Endothelial cell of umbilical vein (primary cell): ENCODE results near the gene SLC25A22. TPM values are rescaled to one million over a fixed set of nuclear protein-coding genes. Genes with fewer than 3 reads are reported as not detected.

Experiments
- BruUV-seq: library from RNA; stranded (reverse); fragments of 400-500 nt; replicated peaks from 2 replicates; lab custom pipeline; 2021; lab: Mats Ljungman, UMichigan
- CTCF ChIA-PET: fragments of 300-600, 350-600 bp; sonication (Branson Sonifier 250); formaldehyde crosslinking; loops from one replicate; lab custom pipeline; 2021; ENCODE audit warnings: antibody characterized with exemption, inconsistent platforms; lab: Charles Lee
- POLR2A ChIA-PET: fragments of 300-600, 350-600 bp; sonication (Branson Sonifier 250); formaldehyde crosslinking; loops from one replicate; lab custom pipeline; 2021; ENCODE audit warnings: antibody characterized with exemption, inconsistent platforms; lab: Charles Lee
- DNase-seq: peaks from one replicate; pipeline ENCODE4 v3.0.0-alpha.2; 2011; ENCODE audit warnings: low read depth, low spot score
- FAIRE-seq: peaks from 2 replicates; lab custom pipeline; 2011; peaks lifted over from hg19 to GRCh38; lab: Jason Lieb, UNC
- H2AFZ ChIP-seq: 2 replicates; pipeline ENCODE4 v1.6.0; 2012; ENCODE audit warnings: low read depth, low read length, control low read depth, inconsistent platforms
- H3K27ac ChIP-seq: 2 replicates; pipeline ENCODE4 v1.5.1; 2011; ENCODE audit warnings: low read depth, mild to moderate bottlenecking, control low read depth, low read length, moderate library complexity; ENCODE audit not compliant: insufficient read depth
- H3K27me3 ChIP-seq, 2 experiments: 2 replicates each; pipeline versions ENCODE4 v1.6.0 to v1.6.1; 2011; ENCODE audit warnings: low read length in 2 of 2, mixed read lengths in 1 of 2; ENCODE audit not compliant: control insufficient read depth in 2 of 2, insufficient read depth in 2 of 2
- H3K36me3 ChIP-seq, 2 experiments: 2 replicates in 1 of 2; 3 replicates in 1 of 2; pipeline ENCODE4 v1.5.1; 2011; ENCODE audit warnings: low read length in 2 of 2, mild to moderate bottlenecking in 1 of 2, moderate library complexity in 1 of 2; ENCODE audit not compliant: control insufficient read depth in 2 of 2, insufficient read depth in 2 of 2; ENCODE audit errors: extremely low read depth in 1 of 2
- H3K4me1 ChIP-seq: 3 replicates; pipeline ENCODE4 v1.5.1; 2011; ENCODE audit warnings: mild to moderate bottlenecking, low read length; ENCODE audit not compliant: control insufficient read depth, insufficient read depth; ENCODE audit errors: extremely low read depth
- H3K4me2 ChIP-seq: 2 replicates; pipeline ENCODE4 v1.6.1; 2011; ENCODE audit warnings: low read length, control low read depth, mixed read lengths; ENCODE audit not compliant: insufficient read depth
- H3K4me3 ChIP-seq, 3 experiments: fragments of 200-600 bp in 1 of 3; sonication (generic), shearing (Covaris generic) in 1 of 3; replicated peaks in 1 of 3; 2 replicates each; pipeline ENCODE4 v1.5.1; 2011 to 2016; ENCODE audit warnings: control low read depth in 3 of 3, low read length in 3 of 3, mild to moderate bottlenecking in 2 of 3, inconsistent platforms in 1 of 3, low read depth in 1 of 3, moderate library complexity in 1 of 3; ENCODE audit not compliant: insufficient read depth in 1 of 3
- H3K79me2 ChIP-seq: 2 replicates; pipeline ENCODE4 v1.6.0; 2012; ENCODE audit warnings: low read length, inconsistent platforms; ENCODE audit not compliant: control insufficient read depth, insufficient read depth
- H3K9ac ChIP-seq: replicated peaks from 2 replicates; pipeline ENCODE3; 2011; ENCODE audit warnings: low read length, control low read depth; ENCODE audit not compliant: insufficient read depth; ENCODE audit errors: extremely low read depth
- H3K9me1 ChIP-seq: replicated peaks from 3 replicates; pipeline ENCODE4 v1.6.0; 2011; ENCODE audit warnings: mild to moderate bottlenecking, low read length; ENCODE audit not compliant: control insufficient read depth, insufficient read depth; ENCODE audit errors: extremely low read depth
- H3K9me3 ChIP-seq: replicated peaks from 2 replicates; pipeline ENCODE4 v1.5.1; 2012; ENCODE audit warnings: low read length, inconsistent platforms; ENCODE audit not compliant: control insufficient read depth, insufficient read depth
- H4K20me1 ChIP-seq: replicated peaks from 2 replicates; pipeline ENCODE3; 2011; ENCODE audit warnings: mild to moderate bottlenecking, low read length; ENCODE audit not compliant: control insufficient read depth, insufficient read depth; ENCODE audit errors: extremely low read depth
- CTCF ChIP-seq, 2 donors: IDR thresholded peaks; 1 replicate in 1 of 2; 2 replicates in 1 of 2; pipeline ENCODE4 v1.5.1; 2011; ENCODE audit warnings: low read length in 2 of 2, mild to moderate bottlenecking in 2 of 2, moderate library complexity in 2 of 2, control low read depth in 1 of 2, inconsistent platforms in 1 of 2, low read depth in 1 of 2; ENCODE audit not compliant: insufficient read depth in 1 of 2; ENCODE audit errors: extremely low read depth in 1 of 2
- EZH2 ChIP-seq: IDR thresholded peaks from 2 replicates; pipeline ENCODE4 v1.6.1; 2012; ENCODE audit warnings: borderline replicate concordance, low read depth, mild to moderate bottlenecking, moderate library complexity, low read length, inconsistent platforms; ENCODE audit not compliant: severe bottlenecking
- GATA2 ChIP-seq: IDR thresholded peaks from 2 replicates; pipeline ENCODE4 v1.7.0; 2011; ENCODE audit warnings: low read depth, mild to moderate bottlenecking, moderate library complexity, mixed read lengths, low read length; ENCODE audit not compliant: insufficient read length, insufficient read depth
- POLR2A ChIP-seq: IDR thresholded peaks from 2 replicates; pipeline ENCODE4 v1.6.1; 2012; ENCODE audit warnings: low read depth, mild to moderate bottlenecking, control low read depth, low read length
- POLR2AphosphoS5 ChIP-seq: IDR thresholded peaks from 2 replicates; pipeline ENCODE4 v1.6.1; 2012; ENCODE audit warnings: low read depth, mild to moderate bottlenecking, control low read depth, low read length, moderate library complexity; ENCODE audit not compliant: insufficient read depth
- dilution Hi-C: fragments of 300-500 bp; cut with MboI; formaldehyde crosslinking; loops from one replicate; pipeline ENCODE4 v1.15.0; 2019; ENCODE audit warnings: low sequenced_read_pairs; ENCODE audit not compliant: extremely low pct_ligation_motif_present
- intact Hi-C: fragments of 100-400 bp; cut with micrococcal nuclease; formaldehyde crosslinking; loops from one replicate; pipeline ENCODE4 v1.10.0; 2022
- polyA plus RNA-seq, 4 experiments: library from polyadenylated mRNA; depleted of rRNA in 3 of 4; stranded (reverse) in 3 of 4; unstranded in 1 of 4; fragments of >200 nt; gene quantifications; 2 replicates each; pipeline versions ENCODE4 v1.2.1 to v1.2.3, GENCODE V29; 2011 to 2012; ENCODE audit warnings: missing spikeins in 1 of 4
- total RNA-seq: library from RNA; stranded (reverse); gene quantifications from 2 replicates; pipeline ENCODE4 v1.2.3, GENCODE V29; 2021
- TF ChIP-seq, protein P1 (sequence below): IDR thresholded peaks from 2 replicates; pipeline ENCODE4 v1.6.1; 2011; ENCODE audit not compliant: insufficient read depth, insufficient read length

Gene SLC25A22
- total and polyA plus RNA-seq, 2 donors (not counting 3 experiments of a cell fraction or from before 2014, with no cell fraction given): 24.5 to 24.9 TPM

GRCh38 chr11:772429-773390 lies 25.4 kb downstream of the SLC25A22 start:
- POLR2A ChIA-PET: no interaction called here
- BruUV-seq: no TSS peak

More at GRCh38 chr11:772429-773390, 25.4 kb downstream of the SLC25A22 start:
- Histone ChIP-seq H3K4me1 (peaks cover 17% of the 10 kb centered on the region), H3K9me1 (no peaks in the 10 kb centered on the region), H3K36me3 (peaks cover 17 to 37% of the 10 kb centered on the region in 2 experiments), H3K27ac (no peak overlapping the region), H4K20me1 (no peaks in the 10 kb centered on the region), H3K9ac (no peak overlapping the region), H3K4me3 (no peak overlapping the region), H3K4me2 (no peak overlapping the region), H3K27me3 (no peaks in the 10 kb centered on the region), H3K9me3 (no peaks in the 10 kb centered on the region), H3K79me2 (peaks cover 56% of the 10 kb centered on the region), H2AFZ (no peak overlapping the region)
- DNase-seq (no peak), FAIRE-seq (no peak)
- intact Hi-C loops (no loop called here), dilution Hi-C loops (no loop called here)
- CTCF ChIA-PET: no interaction called here
- no peak for TF ChIP-seq GATA2
- no peak for TF ChIP-seq CTCF (IDR thresholded peaks at IDR 0.05; ENCODE audit: extremely low read depth in 1 of 2, insufficient read depth in 1 of 2, low read depth in 1 of 2, low read length in 2 of 2)
- TF ChIP-seq EZH2: no peak
- TF ChIP-seq, protein P1, sequence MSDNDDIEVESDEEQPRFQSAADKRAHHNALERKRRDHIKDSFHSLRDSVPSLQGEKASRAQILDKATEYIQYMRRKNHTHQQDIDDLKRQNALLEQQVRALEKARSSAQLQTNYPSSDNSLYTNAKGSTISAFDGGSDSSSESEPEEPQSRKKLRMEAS: no peak
- no peak for TF ChIP-seq POLR2AphosphoS5
- peak; percentile 27 for TF ChIP-seq POLR2A
